ENCODE data around the gene IPO9. TPM values are rescaled to one million over a fixed set of nuclear protein-coding genes. Genes with fewer than 3 reads are reported as not detected.

The IPO9 gene
- total RNA-seq, 1 donor from 2014 or later: 9.3 TPM

DNA sequence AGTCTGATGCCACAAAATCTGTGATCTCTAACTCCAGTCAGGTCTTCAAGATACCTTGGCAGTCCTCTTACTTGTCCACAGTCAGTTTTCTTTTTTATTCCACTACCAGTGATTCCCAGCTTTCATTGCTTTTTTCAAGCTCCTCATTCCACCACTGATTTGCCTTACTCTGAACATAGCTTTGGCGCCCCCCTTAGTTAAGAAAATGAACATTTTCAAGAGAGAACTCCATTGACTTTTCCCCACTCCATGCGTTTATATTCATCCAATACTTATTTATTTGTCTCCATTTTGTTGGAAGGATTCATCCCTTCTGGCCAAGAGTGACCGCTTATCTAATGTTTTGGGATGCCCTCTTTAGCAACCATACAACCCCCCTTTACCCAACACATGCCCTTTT lies 33.9 kb upstream of the IPO9 start:
- DNase-seq (ENCODE audit: low spot score in 2 of 2): no peak
- H3K27me3 ChIP-seq: no peaks in the 10 kb centered on the region
- peak overlapping the region; percentile 29 to 33 for H3K27ac ChIP-seq
- H3K36me3 ChIP-seq: peaks cover 69 to 71% of the 10 kb centered on the region in 2 donors
- TF ChIP-seq, protein P1, sequence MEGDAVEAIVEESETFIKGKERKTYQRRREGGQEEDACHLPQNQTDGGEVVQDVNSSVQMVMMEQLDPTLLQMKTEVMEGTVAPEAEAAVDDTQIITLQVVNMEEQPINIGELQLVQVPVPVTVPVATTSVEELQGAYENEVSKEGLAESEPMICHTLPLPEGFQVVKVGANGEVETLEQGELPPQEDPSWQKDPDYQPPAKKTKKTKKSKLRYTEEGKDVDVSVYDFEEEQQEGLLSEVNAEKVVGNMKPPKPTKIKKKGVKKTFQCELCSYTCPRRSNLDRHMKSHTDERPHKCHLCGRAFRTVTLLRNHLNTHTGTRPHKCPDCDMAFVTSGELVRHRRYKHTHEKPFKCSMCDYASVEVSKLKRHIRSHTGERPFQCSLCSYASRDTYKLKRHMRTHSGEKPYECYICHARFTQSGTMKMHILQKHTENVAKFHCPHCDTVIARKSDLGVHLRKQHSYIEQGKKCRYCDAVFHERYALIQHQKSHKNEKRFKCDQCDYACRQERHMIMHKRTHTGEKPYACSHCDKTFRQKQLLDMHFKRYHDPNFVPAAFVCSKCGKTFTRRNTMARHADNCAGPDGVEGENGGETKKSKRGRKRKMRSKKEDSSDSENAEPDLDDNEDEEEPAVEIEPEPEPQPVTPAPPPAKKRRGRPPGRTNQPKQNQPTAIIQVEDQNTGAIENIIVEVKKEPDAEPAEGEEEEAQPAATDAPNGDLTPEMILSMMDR (IDR thresholded peaks at IDR 0.05): peak in 2 of 3 experiments; percentile 12 to 44
- no peak overlapping the region for H3K4me3 ChIP-seq
- H3K4me1 ChIP-seq: peaks cover 20 to 29% of the 10 kb centered on the region in 2 donors
- intact Hi-C loops (cut with DNase I): loop anchor here (2.0 kb wide), 1 partner anchor 264 kb away; no protein-coding TSS in a partner anchor
- H3K9me3 ChIP-seq: no peaks in the 10 kb centered on the region

DNA sequence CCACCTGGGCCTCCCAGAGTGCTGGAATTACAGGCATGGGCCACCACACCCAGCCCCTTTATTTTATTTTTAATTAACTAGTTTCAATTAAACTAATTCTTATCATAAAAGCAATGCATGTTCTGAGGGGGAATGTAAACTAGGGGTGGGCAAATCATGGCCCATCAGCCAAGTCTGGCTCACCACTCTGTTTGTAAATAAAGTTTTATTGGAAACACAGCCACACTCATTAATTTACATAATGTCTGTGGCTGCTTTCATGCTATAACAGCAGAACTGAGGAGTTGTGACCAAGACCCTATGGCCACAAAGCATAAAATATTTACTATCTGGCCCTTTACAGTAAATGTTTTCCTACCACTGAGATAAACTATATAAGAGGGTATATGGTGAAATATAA lies 28.7 kb upstream of the IPO9 start:
- TF ChIP-seq, protein P1 (IDR thresholded peaks at IDR 0.05): no peak
- H3K4me3 ChIP-seq: no peak overlapping the region
- H3K36me3 ChIP-seq: peaks cover 84 to 87% of the 10 kb centered on the region in 2 donors
- no peaks in the 10 kb centered on the region for H3K27me3 ChIP-seq
- DNase-seq (ENCODE audit: low spot score in 2 of 2): no peak
- intact Hi-C loops (cut with DNase I): no loop called here
- no peak overlapping the region for H3K27ac ChIP-seq
- no peaks in the 10 kb centered on the region for H3K9me3 ChIP-seq
- H3K4me1 ChIP-seq: no peaks in the 10 kb centered on the region

- Histone ChIP-seq H3K4me3 (no peak overlapping the region), H3K27me3 (no peaks in the 10 kb centered on the region), H3K9me3 (no peaks in the 10 kb centered on the region), H3K27ac (no peak overlapping the region), H3K36me3 (peaks cover 95 to 97% of the 10 kb centered on the region in 2 donors), H3K4me1 (no peaks in the 10 kb centered on the region)
- TF ChIP-seq, protein P1 (IDR thresholded peaks at IDR 0.05): no peak
- intact Hi-C loops (cut with DNase I): no loop called here
- peak in 1 of 2 donors; percentile 25 for DNase-seq (ENCODE audit: low spot score in 2 of 2)
Measured at GRCh38 chr1:201806801-201807200, 22.2 kb upstream of the IPO9 start.

- Histone ChIP-seq H3K9me3 (no peaks in the 10 kb centered on the region), H3K36me3 (peaks cover 98 to 100% of the 10 kb centered on the region in 2 donors), H3K4me1 (no peaks in the 10 kb centered on the region), H3K27me3 (no peaks in the 10 kb centered on the region), H3K4me3 (no peak overlapping the region), H3K27ac (no peak overlapping the region)
- peak in 1 of 2 donors; percentile 62 for DNase-seq (ENCODE audit: low spot score in 2 of 2)
- TF ChIP-seq, protein P1 (IDR thresholded peaks at IDR 0.05): no peak
- intact Hi-C loops (cut with DNase I): no loop called here
Measured at GRCh38 chr1:201807958-201808632, 20.9 kb upstream of the IPO9 start.

DNA sequence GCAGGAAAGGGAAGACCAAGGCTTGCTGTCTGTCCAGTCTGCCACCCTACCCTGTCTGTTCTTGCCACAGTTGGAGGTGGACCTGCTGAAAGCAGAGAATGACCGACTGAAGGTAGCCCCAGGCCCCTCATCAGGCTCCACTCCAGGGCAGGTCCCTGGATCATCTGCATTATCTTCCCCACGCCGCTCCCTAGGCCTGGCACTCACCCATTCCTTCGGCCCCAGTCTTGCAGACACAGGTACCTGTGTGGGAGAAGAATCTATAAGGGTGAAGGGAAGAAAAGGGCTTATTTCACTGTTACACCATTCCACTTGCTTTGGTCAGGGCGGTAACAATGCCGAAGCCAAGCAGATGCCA lies 20.3 kb upstream of the IPO9 start:
- intact Hi-C loops (cut with DNase I): no loop called here
- peaks cover 98 to 100% of the 10 kb centered on the region in 2 donors for H3K36me3 ChIP-seq
- TF ChIP-seq, protein P1 (IDR thresholded peaks at IDR 0.05): no peak

More for the DNA sequence above, 20.3 kb upstream of the IPO9 start:
- no peak for DNase-seq (ENCODE audit: low spot score in 2 of 2)
- no peaks in the 10 kb centered on the region for H3K9me3 ChIP-seq
- no peak overlapping the region for H3K27ac ChIP-seq
- H3K4me3 ChIP-seq: no peak overlapping the region
- H3K27me3 ChIP-seq: no peaks in the 10 kb centered on the region
- no peaks in the 10 kb centered on the region for H3K4me1 ChIP-seq
